ENCODE measurements around the gene OSMR. TPM values are rescaled to one million over a fixed set of nuclear protein-coding genes. Genes with fewer than 3 reads are reported as not detected.
A peak's percentile ranks its signal among the peaks of the same experiment; 100 is the strongest.

The OSMR gene
- total and polyA plus RNA-seq, 2 of the 13 experiments (the other 11 are each of a cell fraction or from before 2014, with no cell fraction given) = 21.3 to 86.5 TPM

GRCh38 chr5:38845526-38846378 lies at the start of gene OSMR (continued):
- TF ChIP-seq FOSL2 (CRISPR knock-in tag; IDR thresholded peaks at IDR 0.05) = peak; percentile 81
- TF ChIP-seq CEBPB (IDR thresholded peaks at IDR 0.05; ENCODE audit: borderline replicate concordance, low read depth, low read length) = peak; percentile 84
- peak; percentile 83 for TF ChIP-seq BCL6 (CRISPR knock-in tag; IDR thresholded peaks at IDR 0.05)
- TF ChIP-seq PHB2 (IDR thresholded peaks at IDR 0.05; ENCODE audit: partially characterized antibody) = no peak
- peak; percentile 69 for TF ChIP-seq IKZF5 (CRISPR knock-in tag; IDR thresholded peaks at IDR 0.05)
- TF ChIP-seq SOX5 (CRISPR knock-in tag; IDR thresholded peaks at IDR 0.05; ENCODE audit: borderline replicate concordance) = peak; percentile 56; the same call in 1 of the 2 replicates
- no peak for TF ChIP-seq CBX2 (IDR thresholded peaks at IDR 0.05; ENCODE audit: low read depth, low read length)
- TF ChIP-seq CBX2 (CRISPR knock-in tag; IDR thresholded peaks at IDR 0.05; ENCODE audit: low read depth) = peak; percentile 90; the same call in 1 of the 2 replicates
- no peak for TF ChIP-seq ZNF850 (CRISPR knock-in tag; conservative IDR thresholded peaks at IDR 0.05)
- TF ChIP-seq ARID2 (CRISPR knock-in tag; IDR thresholded peaks at IDR 0.05; ENCODE audit: borderline replicate concordance) = 0 out of 2 replicates have a peak, but pooled peaks have one; percentile 18
- peak; percentile 55; the same call in 1 of the 2 replicates for TF ChIP-seq ZNF292 (CRISPR knock-in tag; IDR thresholded peaks at IDR 0.05; ENCODE audit: borderline replicate concordance, low read depth)
- TF ChIP-seq ZBTB20 (CRISPR knock-in tag; IDR thresholded peaks at IDR 0.05; ENCODE audit: borderline replicate concordance, low read depth) = no peak
- no peak for TF ChIP-seq TP53 (CRISPR knock-in tag; conservative IDR thresholded peaks at IDR 0.05)
- TF ChIP-seq CENPT (CRISPR knock-in tag; IDR thresholded peaks at IDR 0.05; ENCODE audit: low read depth) = peak; percentile 68; the same call in 1 of the 2 replicates
- peak; percentile 48; the same call in 1 of the 2 replicates for TF ChIP-seq NR2C2 (CRISPR knock-in tag; IDR thresholded peaks at IDR 0.05; ENCODE audit: borderline replicate concordance)
- TF ChIP-seq ZNF564 (CRISPR knock-in tag; IDR thresholded peaks at IDR 0.05) = peak; percentile 99
- TF ChIP-seq REXO4 (CRISPR knock-in tag; IDR thresholded peaks at IDR 0.05; ENCODE audit: borderline replicate concordance) = no peak
- TF ChIP-seq HHEX (CRISPR knock-in tag; IDR thresholded peaks at IDR 0.05) = no peak
- no peak for TF ChIP-seq ZSCAN30 (CRISPR knock-in tag; IDR thresholded peaks at IDR 0.05)
- TF ChIP-seq ZSCAN22 (CRISPR knock-in tag; IDR thresholded peaks at IDR 0.05) = 0 out of 2 replicates have a peak, but pooled peaks have one; percentile 57
- no peak; the same call in 1 of the 2 replicates for TF ChIP-seq SATB2 (CRISPR knock-in tag; IDR thresholded peaks at IDR 0.05)
- peak; percentile 42; the same call in 1 of the 2 replicates for TF ChIP-seq ZNF263 (CRISPR knock-in tag; IDR thresholded peaks at IDR 0.05)
- TF ChIP-seq ZNF569 (CRISPR knock-in tag; IDR thresholded peaks at IDR 0.05; ENCODE audit: borderline replicate concordance) = no peak
- TF ChIP-seq CBX1 (IDR thresholded peaks at IDR 0.05; ENCODE audit: low read depth) = peak; percentile 50
- peak; percentile 64; the same call in 1 of the 2 replicates for TF ChIP-seq BCL3 (CRISPR knock-in tag; IDR thresholded peaks at IDR 0.05)
- TF ChIP-seq NR2F6 (IDR thresholded peaks at IDR 0.05) = no peak
- peak; percentile 74 for TF ChIP-seq NR2F6 (CRISPR knock-in tag; IDR thresholded peaks at IDR 0.05)
- peak; percentile 66 for TF ChIP-seq YEATS4 (CRISPR knock-in tag; IDR thresholded peaks at IDR 0.05; ENCODE audit: borderline replicate concordance)
